DMS153 treated with DMSO at 0.1 percent for 48 hours (cell line): Measurements from ENCODE around the gene ZBP1.

ENCODE experiments used
- DNase-seq: peaks from one replicate; lab custom pipeline; 2025; ENCODE audit not compliant: unreplicated experiment; lab: John Stamatoyannopoulos, UW

ZBP1 gene

DNA sequence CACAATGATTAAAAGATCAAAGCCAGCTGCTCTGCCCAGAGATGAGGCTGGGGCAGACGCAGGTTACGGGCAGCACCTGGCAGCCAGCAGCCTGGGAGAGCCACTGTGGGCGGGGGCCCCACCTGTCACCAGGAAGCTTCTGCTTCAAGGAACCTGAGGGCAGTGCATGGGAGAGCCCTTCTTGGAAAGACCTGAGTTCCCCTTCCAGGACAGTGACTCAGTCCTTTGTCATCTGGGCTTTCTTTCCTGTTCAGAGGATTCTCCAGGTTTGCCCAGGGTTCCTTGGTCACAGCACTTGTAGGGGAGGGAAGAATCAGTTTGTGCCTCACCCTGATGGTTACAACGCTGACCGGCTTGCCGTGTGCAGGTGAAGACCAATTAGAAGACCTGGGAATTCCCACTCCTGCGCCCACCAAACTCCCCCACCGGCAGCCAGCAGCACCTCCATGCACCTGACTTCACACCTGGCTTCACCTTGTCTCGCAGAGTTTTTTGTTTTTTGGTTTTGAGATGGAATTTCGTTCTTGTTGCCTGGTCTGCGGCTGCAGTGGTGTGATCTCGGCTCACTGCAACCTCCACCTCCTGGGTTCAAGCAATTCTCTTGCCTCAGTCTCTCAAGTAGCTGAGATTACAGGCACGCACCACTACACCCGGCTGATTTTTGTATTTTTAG lies 2.0 kb downstream of the ZBP1 start:
- no peak for DNase-seq

DNA sequence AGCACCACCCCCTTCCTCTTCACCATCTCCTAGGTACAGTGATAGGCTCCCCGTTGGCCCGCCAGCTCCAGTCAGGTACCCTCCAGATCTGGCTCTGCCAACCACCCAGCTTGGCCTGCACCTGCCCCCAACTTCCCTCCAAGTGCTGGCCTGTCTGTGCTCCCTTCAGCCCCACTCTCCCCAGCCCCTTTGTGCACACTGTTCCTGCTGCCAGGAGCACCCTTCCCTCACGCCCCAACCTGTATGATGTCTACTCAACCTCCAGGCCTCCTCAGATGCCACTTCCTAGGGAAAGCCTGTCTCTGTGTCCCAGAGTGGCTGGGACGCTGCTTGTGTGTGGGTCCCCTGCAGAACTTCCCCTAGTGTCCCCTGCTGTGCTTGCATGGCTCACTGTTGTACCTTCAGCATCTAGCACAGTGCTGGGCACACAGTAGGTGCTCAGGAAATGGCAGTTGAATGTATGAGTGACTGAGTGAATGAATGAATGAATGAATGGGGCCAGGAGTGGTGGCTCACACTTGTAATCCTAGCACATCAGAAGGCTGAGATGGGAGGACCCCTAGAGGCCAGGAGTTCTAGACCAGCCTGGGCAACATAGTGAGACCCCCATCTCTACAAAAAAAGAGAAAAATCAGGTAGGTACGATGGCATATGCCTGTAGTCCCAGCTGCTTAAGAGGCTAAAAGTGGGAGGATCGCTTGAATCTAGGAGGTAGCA lies 3.0 kb downstream of the ZBP1 start:
- DNase-seq: no peak

DNA sequence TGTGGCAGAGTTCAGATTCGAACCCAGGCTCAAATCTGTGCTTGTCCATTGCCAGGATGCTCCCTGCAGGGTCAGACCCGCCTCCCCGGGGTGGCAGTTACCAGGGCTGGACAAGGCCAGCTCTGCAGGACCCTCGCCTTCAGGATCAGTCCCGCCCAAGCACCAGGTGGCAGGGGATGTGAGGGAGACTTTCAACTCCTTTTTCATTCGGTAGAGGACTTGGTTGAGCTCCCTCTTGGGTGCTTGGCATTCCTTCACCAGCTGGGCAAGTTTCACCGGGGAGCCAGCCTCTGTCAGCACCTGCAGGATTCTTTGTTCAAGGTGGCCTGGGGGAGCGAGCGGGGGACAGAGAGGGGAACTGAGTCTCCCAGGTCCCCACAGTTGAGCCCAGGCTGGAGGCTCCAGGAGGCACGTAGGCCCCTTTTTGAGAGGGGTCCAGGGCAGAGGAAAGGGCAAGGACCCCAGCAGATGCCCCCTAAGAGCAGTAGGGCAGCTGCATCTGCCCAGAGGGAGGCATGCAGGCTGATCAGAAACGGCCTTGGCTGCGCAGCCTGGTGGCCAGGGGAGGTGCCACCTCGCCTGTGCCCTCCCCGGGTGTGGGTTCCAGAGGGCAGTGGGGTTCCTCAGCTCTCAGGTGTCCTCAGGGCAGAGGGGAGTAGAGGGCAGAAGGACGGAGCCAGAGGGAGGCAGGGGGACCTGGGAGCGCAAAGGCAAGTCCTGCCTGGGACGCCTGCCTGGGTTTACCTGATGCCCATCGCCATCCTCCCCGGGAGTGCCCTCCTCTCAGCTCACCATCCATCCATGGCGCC lies 3.9 kb downstream of the ZBP1 start:
- no peak for DNase-seq

DNA sequence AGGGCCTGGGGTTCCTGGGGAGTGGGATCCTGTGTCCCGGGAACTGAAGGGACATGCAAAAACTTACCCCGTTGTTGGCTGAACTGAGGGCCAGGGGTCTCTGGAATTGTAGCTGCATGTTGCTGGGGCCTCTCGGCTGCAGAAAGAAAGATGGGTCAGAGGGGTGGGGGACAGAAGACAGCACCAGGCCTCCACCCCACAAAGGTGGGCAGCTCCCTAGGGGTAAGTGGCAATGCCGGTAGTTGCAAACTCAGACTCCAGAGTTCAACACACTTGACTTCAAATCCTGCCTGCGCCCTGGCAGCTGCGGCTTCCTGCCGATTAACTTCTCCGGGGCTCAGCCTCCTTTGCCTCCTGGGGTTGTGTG lies 4.8 kb downstream of the ZBP1 start:
- no peak for DNase-seq

DNA sequence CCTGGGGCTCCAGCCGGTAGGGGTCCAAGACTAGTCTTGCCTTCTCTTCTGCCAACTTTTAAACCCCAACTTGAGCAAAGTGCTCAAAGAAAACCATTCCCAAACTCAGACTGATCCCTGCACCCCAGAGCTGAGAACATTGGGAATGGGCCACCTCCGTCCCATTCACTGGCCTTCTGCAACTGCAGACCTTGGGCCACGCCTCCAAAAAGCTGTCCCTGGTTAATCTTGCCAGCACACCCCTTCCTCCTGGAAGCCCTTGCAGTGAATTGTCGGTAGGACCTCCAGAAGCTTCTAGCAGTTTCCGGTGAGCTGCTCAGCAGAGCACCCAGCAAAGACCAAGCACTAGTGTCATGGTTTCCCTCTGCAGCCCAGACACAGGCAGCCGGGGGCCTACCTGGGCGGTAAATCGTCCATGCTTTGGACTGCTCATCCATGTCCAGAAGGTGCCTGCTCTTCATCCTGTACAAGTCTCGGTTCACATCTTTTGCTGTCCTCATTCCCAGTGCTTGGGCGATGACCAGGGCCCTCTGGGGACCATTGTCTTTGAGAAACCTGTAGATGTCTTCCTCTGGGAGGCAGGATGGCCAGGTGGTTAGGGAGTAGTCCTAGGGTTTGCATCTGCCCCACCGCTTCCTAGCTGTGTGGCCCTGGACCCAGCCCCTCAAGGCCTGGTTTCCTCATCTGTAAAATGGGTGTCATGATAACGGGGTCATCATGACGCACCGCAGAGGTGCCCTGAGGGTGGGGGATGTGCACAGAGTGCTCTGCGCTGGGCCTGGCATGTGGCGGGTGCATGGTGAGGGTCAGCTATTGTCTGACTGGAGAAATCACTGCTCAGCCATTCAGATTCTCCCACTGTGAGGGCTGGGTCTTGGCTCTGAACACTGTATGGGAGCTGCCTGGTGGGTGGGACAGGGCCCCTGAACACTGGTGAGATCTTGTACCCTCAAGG lies 5.5 kb downstream of the ZBP1 start:
- no peak for DNase-seq

DNA sequence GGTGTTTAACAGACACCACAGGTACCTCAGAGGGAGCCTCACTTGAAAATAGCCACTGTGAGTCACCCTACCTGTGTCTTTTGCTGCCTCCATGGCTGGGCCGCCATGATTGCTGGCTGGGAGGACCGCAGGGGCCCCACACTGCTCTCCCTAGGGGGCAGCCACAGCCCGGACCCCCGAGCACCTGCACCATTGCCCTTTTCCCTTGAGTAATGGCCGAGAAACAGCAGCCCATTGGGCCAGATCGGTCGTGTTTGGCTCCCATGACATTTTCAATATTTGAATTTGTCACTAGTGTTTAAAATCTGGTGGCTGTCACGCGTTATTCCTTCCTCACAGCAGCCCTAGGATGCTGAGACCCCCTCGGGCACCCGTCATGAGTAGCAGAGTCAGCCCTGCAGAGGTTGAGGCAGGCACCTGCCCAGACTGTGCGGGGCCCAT lies 6.7 kb downstream of the ZBP1 start:
- no peak for DNase-seq

DNA sequence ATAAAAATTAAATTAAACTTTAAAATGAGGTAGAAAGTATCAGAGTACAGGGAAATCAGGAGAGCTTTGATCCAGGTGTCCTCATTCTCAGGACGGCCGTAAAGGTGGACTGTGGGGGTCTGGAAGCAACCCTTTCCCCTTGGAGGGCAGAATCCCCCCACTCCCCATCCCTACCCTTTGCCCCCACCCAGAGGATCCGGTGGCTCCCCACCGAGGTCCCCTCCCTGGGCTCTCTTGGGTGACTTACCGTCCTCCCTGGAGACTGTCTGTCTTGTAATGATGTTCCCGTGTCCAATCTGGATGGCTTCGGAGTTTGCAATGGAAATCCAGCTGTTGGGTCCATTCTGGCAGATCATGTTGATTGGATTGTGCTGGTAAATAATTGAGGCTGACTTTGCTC lies 7.3 kb downstream of the ZBP1 start:
- no peak for DNase-seq

DNA sequence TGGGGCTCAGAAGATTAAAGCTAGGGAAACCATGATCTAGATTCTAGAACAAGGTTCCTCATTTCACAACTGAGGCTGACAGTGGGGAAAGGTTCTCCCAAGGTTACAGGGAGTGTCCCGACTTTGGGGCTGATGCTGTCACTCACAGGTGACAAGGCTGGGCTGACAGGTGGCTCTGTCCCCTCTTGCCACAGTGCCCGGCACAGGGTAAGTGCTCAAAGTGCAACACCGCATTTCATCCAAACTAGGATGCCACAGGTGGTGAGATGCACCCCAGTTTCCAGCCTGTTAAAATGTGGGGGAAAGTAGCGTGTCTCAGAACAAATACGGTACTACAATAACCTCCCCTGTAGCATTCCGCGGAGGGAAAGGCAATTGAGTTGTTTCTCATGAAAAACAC lies 7.8 kb downstream of the ZBP1 start:
- no peak for DNase-seq

DNA sequence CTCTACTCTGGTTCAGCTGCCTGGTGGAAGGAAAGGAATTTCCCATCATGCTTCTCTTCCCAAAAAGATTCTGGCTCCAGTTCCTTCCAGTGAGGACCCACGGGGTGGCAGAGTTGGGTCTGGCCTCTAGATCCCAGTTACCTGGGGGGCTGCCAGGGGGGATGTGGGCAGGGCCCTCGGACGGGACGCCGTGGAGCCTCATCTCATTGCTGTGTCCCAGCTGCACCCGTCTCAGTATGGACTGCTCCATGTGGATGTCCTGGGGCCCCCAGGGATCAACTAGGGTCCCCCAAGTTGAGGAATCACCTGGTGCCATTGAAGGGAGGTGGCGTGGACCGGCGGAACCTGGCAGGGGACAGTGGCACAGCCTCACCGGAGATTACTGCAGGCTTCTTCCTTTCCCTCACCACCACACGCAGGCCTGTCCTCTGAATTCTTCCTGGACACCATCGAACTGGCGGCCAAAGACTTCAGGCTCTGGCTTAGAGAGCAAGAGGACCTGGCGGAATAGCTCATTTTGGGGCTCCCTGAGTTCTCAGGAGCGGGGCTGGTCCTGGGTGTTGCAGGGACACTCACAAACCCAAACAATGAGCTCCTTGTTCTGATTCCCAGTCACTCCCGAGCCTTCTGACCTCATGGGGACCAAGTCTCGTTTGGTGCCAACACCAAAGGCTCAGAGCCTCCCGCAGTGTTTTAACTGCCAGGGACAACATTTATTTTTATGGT lies 8.5 kb downstream of the ZBP1 start:
- no peak for DNase-seq

DNA sequence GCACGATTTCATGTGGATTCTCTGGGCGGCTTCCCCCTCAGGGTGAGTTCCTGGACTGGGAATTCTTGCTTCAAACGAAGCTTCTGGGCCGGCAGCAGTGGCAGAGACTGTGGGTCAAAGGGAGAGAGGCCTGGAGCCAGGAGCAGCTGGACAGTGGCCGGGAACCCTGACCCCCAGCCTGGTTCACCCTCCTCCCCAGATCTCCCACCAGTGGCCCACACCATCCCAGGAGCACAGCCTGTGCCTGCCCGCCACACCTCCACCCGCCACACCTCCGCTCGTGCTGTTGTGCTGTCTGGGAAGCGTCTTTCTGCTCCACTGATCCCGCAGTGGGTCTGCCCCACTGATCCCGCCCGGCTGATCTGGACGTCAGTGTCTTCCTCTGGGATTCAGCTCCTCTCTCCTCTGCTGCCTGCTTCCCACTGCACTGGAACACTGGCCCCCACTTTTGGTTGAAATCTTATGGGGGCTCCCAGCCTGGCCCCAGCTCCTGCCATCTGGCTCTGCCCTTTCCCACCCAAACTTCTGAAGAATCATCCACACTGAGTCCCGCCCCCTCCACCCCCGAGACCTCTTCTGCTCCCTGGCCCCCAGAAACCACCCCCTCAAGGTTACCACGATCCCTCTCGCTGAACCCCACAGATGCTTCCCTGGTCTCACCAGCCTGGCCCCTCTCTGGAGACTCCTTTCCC lies 9.8 kb downstream of the ZBP1 start:
- no peak for DNase-seq

DNA sequence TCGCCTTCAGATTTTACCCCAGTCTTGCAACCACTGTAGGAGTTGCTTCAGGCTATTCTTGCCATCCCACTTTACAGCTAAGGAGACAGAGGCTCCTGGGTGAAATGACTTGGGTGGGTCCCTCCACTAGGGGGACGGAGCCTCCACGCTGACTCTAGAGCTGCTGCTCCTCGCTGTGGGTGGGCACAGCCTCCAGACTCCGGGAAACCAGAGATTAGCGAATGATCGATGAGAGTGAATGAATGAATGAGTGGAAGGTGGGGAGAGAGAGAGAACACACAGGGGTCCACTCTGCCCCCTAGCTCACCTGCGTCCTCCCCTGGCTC lies 10.4 kb downstream of the ZBP1 start:
- DNase-seq: no peak

DNA sequence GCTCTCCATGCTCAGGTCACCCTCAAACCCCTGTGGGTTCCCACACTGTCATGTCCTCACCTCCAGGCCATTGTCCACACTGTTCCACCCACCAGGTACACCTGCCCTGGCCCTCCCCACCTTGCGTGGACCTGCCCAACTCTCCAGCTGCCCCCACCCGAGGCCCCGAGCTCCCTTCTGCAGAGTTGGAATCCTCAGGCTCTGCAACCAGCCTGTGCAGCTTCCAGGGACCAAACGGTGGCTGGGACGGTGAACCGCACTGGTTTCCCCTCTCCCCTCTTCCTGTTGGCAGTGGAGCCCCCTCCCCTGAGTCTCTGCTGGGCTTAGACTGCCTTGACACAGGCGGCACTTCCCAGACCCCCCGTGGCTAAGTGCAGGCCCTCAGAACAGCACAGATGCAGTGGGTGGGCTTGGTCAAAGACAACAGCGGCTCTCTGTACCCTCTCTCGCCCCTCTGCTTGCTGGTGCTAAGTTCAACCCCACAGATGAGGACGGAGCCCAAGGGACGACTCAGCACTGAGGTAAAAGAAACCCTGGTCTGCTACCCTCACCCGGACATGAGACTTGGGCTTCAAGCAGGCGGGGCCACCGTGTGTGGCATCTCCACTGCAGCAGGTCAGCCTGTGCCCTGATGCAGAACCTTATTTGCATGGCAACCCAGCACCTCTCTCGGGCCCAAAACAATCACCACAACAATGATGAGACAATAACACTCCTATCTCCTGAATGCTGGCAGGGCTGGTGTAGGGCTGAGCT lies 11.0 kb downstream of the ZBP1 start:
- no peak for DNase-seq

DNA sequence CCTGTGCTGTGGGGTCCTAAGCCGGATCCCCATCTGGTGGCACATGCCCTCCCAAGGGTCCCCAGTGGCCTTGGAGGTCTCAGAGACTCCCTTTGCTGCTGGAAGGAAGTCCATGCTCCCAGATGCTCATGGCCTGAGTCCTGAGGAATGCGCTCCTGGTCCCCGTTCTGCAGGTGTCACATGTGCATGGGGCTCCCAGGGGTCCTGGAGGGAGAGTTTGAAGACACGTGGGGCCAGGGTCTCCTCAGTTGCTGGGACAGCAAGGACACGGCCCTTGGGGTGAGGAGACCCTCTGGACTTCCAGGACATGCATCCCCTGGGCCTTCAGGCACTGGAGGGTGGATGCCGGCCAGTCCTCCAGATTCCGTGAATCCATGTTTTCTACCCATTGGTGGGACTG lies 11.7 kb downstream of the ZBP1 start:
- DNase-seq: no peak

DNA sequence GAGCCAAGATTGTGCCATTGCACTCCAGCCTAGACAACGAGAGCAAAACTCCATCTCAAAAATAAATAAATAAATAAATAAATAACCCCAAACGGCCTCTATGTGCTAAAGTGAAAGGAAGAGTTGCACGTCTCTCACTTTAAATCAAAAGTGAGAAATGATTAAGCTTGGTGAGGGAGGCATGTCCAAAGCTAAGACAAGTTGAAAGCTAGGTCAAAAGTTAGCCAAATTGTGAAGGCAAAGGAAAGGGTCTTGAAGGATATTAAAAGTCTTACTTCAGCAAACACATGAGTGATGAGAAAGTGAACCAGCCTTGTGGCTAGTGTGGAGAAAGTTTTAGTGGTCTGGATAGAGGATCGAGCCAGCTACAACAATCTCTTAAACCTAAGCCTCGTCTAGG lies 14.3 kb downstream of the ZBP1 start:
- DNase-seq: no peak

DNA sequence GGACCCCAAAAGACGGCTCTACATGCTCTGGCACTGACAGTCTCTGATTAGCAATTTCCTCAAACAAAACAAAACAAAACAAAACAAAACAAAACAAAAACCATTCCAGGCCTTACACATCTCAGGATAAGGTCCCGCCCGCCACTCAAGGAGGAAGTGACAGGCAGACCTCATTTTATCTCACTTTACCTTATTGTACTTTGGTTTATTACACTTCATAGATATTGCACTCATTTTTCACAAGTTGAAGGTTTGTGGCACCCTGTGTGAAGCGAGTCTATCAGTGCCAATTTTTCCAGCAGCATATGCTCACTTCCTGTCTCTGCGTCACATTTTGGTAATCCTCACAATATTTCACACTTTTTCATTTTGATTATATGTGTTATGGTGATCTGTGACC lies 15.2 kb downstream of the ZBP1 start:
- DNase-seq: no peak

DNA sequence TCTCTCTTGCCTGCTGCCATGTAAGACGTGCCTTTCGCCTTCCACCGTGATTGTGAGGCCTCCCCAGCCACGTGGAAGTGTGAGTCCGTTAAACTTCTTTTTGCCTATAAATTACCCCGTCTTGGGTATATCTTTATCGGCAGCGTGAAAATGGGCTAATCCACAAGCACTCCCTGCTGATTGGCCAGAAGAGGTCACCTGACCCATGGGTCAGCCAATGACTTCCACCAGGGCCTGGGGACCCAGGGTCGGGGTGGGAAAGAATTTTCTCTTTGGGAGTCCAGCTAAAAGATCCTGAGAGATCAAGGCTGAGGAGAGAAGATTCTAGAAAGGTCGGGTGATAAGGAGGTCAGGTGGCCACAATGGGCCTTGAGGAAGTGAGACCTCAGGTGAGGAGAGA lies 17.1 kb downstream of the ZBP1 start:
- no peak for DNase-seq

DNA sequence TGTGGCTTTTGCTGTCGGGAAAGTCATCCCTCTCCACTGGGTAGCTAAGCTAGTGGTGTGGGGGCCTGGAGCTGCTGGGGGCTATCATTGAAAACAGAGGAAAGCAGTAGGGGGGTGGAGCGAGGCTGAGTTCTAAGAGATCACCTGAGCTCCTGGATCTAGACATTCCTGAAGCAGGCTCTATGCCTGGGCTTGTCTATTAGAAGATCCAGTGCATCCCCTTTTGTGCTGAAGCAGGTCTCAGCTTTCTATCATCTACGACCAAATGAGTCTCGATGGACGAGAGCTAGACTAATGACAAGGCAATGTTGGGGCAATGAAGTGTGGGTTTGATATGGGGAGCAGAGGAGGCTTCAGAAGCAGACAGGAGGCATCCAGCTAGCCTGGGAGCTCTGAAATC lies 18.5 kb downstream of the ZBP1 start:
- no peak for DNase-seq

DNA sequence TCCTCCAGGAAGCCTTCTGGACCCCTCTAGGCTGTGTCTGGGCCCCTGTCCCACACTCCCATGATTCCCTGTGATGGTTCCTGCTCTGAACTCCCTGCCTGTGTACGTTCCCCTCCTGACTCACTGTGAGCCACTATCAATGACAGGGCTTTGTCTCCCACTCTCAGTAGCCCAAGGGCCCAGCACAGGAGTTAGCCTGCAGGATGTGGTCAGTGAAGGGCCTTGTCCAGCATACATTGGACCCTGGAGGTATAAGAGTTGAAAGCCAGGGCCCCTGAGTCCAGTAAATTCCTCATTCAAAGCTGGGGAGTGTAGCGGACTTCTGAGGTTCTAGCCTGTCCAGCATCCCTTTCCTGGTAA lies 19.0 kb downstream of the ZBP1 start:
- no peak for DNase-seq
